GM19395 (cell line): Measurements from ENCODE around the gene MXRA7.
"Not testable (repeated sequence)": the region's sequence is repeated elsewhere in the genome, so short reads cannot be mapped to it uniquely, and the experiment has no call there.

ENCODE experiments used
- ATAC-seq: cut with Tn5 transposase; IDR thresholded peaks from one replicate; pipeline ENCODE4 v1.9.1; 2021; ENCODE audit warnings: mild to moderate bottlenecking, moderate library complexity; ENCODE audit not compliant: unreplicated experiment

MXRA7 gene

DNA sequence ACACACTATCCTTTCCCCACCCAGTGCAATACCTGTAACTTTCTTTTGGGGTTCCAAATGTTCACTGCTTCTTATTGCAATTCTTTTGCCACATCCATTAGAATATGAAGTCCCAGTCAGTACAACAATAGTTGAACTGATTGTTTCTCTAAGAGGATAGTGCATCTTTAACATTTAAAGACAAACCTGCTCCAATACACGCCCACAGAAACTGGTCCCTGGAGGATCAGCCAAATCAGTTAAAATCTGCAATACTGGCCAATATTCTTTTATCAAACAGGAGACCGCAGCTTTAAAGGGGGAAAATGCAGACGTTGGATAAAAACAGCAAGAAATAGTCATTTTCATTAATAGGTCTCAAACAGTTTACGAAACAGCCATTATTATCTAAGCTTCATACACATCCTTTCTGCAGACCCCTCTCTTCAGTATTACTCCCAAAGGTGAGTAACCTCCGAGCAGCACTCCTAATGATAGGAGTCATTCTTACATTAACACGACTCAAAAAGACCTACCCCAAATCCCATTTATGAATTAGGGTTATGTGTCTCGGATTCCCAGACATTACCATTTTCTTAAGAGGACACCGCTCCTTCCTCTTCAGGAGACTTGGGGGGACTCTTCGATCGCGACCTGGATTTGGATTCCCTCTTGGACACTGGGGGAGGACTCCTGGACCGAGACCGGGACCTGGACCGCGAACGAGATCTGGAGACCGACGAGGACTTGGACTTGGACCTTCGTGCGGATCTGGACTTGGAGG lies 25.0 kb upstream of the MXRA7 start:
- ATAC-seq: no peak

DNA sequence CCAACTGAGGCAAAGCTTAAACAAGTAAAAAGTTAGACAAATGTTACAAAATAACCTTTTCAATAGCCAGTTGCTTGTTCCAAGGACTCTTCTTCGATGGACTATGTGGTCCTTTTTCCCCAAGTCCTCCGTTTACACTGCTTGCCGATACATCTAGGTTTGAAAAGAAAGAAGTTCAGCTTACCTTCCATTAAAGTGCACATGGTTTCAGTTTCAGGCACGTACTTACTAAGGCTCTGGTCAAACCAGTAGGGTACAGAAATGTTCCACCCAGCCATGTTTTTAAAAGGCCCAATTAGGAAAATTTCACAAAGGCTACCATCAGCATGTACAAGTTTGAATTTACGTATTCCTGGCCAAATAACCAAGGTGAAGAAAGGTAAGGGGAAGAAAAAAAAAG lies 24.2 kb upstream of the MXRA7 start:
- ATAC-seq: no peak

DNA sequence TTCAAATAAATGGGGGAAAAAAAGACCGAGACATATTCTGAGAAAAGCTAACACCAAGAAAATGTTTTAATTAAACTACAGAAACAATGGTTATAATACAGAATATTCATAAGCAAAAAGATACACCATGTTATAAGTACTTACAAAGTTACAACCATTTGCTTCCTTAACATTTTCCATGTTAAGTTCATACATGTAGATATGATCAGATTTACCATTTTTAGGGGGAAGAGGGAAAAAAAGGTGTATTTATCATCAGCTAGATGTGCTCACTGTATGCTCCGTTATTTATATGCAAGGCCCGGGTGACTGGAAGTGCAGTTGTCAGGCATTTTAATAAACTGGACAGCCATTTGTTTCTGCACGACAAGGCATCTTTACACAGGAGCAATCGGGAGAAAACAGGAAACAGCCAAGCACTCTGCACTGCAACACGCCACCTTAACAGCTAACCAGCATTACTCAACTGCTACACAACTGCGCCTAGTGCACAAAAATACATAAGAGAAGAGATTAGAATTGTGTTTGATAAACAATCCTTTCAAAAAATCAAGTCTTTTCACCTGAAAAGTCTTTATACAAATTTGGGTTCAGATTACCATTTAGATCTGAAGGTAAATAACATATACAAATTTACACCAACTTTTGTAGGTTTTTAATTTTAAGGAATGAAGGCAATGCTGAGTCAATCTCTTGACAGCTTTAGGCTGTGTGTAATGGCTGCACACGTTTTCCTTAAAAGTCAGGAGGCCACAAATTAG lies 23.5 kb upstream of the MXRA7 start:
- ATAC-seq: no peak

DNA sequence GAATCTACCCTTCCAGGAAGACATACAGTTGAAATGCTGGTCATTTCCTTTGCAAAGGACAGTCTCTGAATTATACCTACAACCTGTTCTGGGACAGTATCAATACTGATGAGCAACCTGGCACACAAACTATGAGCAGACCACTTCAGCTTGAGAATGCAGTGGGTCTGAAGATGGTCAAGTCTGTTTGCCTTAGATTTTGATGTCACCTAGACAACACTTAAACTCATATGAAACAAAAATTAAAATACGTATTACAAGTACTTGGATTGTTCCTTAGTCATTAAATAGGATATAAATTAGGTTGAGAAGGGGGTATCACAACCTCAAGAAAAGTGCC lies 22.8 kb upstream of the MXRA7 start:
- ATAC-seq: no peak

DNA sequence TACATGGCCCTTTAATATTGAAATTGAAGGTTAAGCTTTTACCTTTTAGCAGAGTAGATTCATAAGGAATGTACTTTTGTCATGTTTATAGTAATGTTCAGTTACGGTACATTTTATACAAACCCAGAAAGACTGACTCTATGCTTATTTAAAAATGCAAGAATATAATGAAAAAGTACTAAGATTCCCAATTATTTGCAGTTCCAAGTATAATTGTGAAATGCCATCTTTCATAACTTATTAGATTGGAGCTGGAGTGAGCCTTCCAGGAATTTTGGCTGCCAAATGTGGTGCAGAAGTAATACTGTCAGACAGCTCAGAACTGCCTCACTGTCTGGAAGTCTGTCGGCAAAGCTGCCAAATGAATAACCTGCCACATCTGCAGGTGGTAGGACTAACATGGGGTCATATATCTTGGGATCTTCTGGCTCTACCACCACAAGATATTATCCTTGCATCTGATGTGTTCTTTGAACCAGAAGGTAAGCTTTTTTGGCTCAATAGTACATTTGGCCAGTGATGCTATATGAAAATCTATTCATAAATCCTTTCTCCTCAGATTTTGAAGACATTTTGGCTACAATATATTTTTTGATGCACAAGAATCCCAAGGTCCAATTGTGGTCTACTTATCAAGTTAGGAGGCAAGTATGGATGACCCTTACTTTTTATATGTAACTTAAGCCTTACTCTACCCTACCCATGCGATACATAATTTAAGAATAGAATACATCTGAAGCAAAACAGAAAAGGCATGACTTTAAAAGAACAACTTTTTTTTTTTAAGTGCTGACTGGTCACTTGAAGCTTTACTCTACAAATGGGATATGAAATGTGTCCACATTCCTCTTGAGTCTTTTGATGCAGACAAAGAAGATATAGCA lies 22.2 kb upstream of the MXRA7 start:
- ATAC-seq: no peak

DNA sequence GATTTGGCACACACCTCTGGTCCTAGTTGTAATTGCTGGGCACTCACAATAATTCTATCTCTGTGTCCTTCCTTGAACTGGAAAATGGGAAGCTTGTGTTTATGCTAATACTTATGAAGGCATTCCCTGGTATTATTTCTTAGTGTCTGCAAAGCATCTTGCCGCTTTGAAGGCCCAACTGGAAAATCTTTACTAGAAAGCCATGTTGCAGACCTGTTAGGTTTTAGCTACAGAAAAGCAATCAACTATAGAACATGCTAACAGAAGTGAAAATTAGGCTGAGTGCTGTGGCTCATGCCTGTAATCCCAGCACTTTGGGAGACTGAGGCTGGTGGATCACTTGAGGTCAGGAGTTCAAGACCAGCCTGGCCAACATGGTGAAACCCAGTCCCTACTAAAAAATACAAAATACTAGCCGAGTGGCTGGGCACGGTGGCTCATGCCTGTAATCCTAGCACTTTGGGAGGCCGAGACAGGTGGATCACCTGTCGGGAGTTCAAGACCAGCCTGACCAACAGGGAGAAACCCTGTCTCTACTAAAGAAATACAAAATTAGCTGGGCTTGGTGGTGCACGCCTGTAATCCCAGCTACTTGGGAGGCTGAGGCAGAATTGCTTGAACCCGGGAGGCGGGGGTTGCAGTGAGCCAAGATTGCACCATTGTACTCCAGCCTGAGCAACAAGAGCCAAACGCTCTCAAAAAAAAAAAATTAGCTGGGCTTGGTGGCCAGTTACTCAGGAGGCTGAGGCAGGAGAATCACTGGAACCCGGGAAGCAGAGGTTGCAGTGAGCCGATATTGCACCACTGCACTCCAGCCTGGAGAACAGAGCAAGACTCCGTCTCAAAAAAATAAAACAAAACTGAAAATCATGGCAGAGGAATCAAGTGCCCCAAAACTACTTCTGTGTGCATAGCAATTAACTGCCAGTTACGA lies 21.3 kb upstream of the MXRA7 start:
- not testable (repeated sequence) for ATAC-seq

DNA sequence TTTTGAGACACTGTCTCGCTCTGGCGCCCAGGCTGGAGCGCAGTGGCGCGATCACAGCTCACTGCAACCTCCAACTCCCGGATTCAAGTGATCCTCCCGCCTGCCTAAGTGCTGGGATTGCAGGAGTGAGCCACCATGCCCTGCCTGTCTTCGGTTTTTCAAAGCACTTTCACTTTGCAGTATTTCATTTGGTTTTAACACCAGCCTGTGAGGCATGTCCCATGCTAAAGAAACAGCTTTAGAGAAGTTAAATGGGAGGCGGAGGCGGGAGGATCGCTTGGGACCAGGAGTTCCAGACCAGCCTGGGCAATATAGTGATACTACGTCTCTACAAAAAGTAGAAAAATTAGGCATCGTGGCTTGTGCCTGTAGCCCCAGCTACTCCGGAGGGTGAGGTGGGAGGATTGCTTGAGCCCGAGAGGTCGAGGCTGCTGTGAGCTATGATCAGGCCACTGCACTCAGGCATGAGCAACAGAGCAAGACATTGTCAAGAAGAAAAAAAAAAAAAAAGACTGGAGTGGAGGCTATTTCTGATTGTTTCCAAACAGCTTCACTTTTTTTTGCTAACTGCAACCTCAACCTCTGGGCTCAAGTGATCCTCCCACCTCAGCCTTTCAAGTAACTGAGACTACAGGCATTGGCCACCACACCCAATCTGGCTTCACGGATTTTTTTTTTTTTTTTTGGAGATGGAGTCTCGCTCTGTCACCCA lies 17.1 kb upstream of the MXRA7 start:
- no peak for ATAC-seq

DNA sequence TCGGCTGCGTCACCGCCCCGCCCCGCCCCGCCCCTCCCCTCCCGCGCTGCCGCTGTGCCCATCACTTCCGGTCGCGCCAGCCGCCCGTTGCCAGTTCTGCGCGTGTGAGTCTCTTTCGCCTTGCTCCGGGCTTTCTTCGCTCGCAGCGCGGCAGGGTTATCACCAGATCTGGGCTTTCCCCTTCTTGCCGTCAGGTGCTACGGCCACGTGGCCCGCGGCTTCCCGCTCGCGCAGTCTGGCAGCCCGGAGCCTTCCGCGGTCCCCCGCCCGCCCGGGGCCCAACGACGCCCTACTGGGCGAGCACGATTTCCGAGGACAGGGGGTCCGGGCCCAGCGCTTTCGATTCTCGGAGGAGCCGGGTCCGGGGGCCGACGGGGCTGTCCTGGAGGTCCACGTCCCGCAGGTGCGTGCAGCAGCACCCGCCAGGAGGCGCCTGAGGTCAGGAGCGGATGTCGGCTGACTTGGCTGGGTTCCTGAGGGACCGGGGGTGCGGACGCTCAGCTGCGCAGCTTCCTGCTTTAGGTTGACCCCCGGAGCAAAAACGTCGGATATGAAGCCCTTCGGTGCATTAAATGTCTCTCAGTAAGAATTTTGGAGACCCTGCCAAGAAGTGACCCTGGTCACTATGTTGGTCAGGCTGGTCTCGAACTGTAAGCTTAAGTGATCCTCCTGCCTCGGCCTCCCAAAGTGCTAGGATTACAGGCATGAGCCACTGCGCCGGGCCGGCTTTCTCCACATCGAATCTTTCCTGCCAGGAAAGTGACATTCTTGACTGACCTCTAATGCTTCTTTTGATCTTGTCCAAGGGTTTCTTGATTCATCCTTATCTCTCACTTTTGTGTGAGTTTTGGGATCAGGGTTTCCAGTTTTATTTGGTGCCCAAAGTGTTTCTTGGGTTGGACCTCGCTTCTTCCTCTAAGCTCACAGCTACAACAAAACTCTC lies 16.3 kb upstream of the MXRA7 start, which contains the start of gene METTL23:
TSS of gene METTL23 (plus strand) at position 64 of the 943 bp plus-strand sequence. CDS start 2,872 bp downstream, outside the sequence.
- ATAC-seq: peak; percentile 50

DNA sequence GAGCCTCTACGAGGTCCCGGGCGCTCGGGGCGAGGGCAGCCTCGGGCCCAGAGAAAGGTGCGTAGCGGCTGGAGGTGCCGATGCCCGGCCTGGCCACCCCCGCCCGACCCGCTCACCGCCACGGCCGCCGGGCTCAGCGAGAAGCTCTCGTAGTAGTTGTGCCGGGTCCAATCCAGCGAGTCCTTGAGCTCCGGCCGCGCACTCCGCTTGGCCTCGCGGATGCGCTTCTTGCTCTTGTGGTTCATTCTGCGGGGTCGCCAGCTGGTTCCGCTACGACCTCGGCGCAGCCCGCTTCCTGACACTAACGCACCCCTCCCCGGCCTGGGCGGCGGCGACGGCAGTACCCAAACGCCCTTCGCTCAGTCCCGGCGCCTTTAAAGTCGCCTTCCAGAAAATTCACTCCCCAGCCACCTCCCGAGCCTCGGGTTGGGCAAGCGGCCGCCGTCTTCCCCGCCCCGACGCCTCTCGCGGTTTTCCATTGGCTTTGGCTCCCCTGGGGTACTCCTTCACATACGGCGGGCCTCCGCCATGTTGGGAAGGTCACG lies 15.5 kb upstream of the MXRA7 start, which contains the start of gene JMJD6:
TSS of gene JMJD6 (minus strand) at position 376 of the 545 bp plus-strand sequence. CDS start at position 245, 131 bp downstream.
- ATAC-seq: peak; percentile 71

DNA sequence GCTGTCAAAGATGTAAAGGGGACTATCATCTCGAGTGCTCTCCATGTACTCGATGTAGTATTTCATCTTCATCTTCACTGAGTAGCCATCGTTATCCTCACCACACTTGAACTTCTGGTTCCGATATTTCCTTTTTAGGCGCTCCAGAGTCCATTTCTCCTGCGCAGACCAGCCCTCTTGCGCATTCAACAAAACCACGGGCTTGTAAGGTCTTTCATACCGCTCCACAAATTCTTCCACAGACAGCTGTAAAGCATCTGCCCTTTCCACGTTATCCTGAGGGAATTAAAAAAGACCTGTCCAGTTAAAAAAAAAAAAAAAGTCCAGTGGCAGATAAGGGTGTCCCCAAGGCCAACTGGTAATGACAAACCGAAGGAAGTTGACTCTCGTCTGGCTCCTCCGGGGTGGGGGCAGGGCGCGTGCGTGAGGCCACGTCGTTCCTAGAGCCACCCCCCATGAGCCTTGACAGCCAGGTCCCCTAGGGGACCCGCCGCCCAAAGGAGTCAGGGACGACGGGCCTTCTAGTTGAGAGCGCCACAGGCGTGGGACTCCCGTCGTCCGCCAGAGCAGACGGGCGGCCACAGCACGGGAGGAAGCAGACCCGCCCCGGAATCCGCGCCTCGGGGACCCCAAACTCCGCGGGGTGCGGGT lies 14.9 kb upstream of the MXRA7 start:
- peak; percentile 19 for ATAC-seq

DNA sequence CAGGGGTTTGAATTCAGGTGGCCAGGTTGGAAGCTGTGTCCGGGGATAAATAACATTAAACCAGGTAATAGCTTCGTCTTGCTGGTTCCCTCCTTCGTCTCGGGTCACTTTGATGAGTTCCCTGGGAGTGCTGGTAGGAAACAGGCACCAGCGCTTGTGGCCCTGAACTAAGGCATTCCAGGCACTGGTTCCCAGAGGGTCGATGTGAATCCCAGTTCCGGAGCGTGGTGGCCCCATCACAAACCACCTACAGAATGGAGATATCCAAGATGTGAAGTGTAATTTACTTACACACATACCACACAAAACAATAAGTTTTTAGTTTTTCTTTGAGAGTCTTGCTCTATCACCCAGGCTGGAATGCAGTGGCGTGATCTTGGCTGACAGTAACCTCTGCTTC lies 13.0 kb upstream of the MXRA7 start:
- ATAC-seq: no peak

DNA sequence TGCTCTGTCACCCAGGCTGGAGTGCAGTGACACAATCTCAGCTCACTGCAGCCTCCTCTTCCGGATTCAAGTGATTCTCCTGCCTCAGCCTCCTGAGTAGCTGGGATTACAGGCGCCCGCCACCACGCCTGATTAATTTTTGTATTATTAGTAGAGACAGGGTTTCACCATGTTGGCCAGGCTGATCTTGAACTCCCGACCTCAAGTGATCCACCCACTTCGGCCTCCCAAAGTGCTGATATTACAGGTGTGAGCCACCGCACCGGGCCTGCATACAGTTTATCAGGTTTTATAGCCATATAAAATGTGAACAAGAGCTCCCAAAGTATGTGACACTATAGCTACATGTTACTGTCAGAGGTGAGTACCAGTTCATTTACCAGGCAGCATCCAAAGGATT lies 12.2 kb upstream of the MXRA7 start:
- not testable (repeated sequence) for ATAC-seq

DNA sequence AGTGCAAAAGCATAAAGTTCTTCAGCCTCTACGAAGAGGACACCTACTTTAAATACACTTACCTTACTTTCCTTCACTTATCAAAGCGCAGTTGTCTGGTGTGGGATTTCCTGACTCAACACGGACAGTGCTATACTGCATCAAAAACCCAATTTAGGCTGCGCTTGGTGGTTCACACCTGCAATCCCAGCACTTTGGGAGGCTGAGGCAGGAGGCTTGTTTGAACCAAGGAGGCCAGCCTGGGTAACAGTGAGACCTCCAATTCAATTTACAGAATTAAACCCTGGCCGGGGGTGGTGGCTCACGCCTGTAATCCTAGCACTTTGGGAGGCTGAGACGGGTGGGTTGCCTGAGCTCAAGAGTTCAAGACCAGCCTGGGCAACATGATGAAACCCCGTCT lies 11.5 kb upstream of the MXRA7 start:
- no peak for ATAC-seq

DNA sequence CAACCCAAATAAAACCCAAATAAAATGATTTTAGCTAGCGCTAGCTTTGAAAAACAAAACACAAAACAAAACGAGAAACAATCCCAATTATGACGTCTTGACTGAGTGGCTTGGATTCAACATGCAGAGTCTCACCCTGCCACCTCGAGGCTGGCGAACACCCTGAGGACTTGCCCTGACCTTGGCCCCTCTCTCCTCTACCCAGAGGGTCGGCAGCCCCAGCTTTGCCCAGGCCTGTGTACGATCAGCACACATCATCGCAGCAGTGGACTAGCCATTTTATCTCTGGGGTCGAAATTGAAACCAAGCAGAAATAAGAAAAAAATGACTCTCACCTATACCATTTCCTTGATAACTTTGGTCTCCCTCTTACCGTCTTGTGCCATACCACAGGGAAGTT lies 10.7 kb upstream of the MXRA7 start:
- ATAC-seq: no peak

DNA sequence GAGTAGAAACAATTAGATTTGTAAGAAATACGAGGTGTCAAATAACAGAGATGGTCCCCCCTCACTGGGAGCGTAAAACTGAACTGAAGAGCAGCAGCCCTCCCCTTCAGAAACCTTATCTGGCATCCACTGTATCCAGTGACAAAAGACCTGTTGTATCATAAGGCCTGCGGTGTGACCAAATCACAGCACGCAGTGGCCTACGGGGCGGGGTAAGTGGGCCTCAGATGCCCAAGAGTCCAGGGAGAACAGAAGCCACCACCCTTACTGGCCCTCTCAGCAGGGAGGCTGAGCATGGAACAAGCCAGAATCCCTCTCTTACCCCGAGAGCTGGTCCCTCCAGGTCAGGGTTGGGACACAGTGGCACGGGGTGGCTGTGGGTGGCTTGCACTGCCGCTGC lies 10.2 kb upstream of the MXRA7 start:
- ATAC-seq: no peak

DNA sequence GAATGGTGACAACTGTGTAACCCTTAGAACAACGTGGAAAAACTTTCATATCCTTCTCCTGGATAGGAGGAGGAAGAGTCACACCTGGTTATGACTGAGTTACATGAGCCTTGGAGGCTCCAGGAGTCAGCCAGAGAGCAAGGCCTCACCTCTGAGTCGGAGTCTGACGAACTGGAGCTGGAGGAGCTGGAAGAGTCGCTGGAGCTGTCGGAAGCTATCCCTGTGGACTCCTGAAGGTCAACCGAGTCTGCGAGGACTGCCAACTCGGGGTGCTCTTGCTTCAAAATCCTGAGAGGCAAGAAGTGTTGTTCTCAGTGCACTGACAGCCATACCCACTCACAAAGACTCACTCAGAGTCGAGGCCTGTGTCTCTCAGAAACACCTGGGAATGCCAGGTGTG lies 9.4 kb upstream of the MXRA7 start:
- ATAC-seq: no peak

DNA sequence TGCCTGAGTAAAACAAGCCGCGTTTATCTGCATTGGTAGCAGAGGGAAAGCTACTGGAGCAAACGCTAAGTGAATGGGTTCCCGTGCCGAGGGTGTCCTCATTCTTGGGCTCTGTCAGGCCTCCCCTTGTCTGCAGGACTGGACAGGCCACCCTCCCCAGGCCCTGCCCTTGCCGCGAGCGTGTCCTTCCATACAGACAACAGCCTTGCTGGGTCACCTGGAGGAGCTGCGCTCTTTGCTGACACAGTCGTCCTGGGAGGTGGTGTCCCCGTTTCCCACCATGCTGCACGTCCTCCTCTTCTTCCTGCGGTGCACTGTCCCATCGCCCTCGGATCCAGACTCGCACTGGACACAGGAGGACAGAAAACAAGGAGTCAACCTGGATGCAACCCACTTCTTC lies 7.8 kb upstream of the MXRA7 start:
- ATAC-seq: no peak

DNA sequence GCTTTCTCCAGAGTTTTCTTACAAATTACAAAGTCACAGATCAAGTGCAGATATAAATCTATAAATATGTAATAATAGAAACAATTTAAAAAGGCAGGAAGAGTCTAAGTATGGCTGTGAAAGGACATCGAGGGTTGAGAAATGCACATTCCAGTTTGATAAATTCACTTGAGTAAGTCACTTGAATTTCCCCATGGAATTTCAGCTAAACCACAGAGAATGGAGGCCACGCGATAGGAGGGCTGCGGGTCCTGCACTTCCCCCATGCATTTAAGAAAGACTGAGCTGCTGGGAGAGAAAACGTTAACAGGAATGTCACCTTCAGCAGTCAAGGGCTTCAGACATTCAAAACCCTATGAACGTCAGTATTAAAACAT lies 6.1 kb upstream of the MXRA7 start:
- ATAC-seq: no peak
